ENCODE measurements around the gene MIER3.

MIER3 gene

GRCh38 chr5:56961746-56962145 is 9.8 kb upstream of the MIER3 start:
- TF ChIP-seq CTCF (IDR thresholded peaks at IDR 0.05; ENCODE audit: low read length, missing control alignments) = no peak
- no peak overlapping the region for H3K4me3 ChIP-seq (replicated peaks; ENCODE audit: low read depth, low read length)
- no peak for DNase-seq (ENCODE audit: low read depth)

- no peak for TF ChIP-seq CTCF (IDR thresholded peaks at IDR 0.05; ENCODE audit: low read length, missing control alignments)
- DNase-seq (ENCODE audit: low read depth) = no peak
- H3K4me3 ChIP-seq (replicated peaks; ENCODE audit: low read depth, low read length) = no peak overlapping the region
Observed at GRCh38 chr5:56959326-56959725, 7.4 kb upstream of the MIER3 start.

GRCh38 chr5:56958595-56958994 is 6.7 kb upstream of the MIER3 start:
- no peak overlapping the region for H3K4me3 ChIP-seq (replicated peaks; ENCODE audit: low read depth, low read length)
- no peak for TF ChIP-seq CTCF (IDR thresholded peaks at IDR 0.05; ENCODE audit: low read length, missing control alignments)
- no peak for DNase-seq (ENCODE audit: low read depth)

GRCh38 chr5:56954262-56954661 is 2.3 kb upstream of the MIER3 start:
- no peak for DNase-seq (ENCODE audit: low read depth)
- no peak overlapping the region for H3K4me3 ChIP-seq (replicated peaks; ENCODE audit: low read depth, low read length)
- TF ChIP-seq CTCF (IDR thresholded peaks at IDR 0.05; ENCODE audit: low read length, missing control alignments) = no peak

GRCh38 chr5:56951126-56951945 is 587 bp downstream of the MIER3 start:
- no peak for DNase-seq (ENCODE audit: low read depth)
- H3K4me3 ChIP-seq (replicated peaks; ENCODE audit: low read depth, low read length) = peak overlapping the region; percentile 83
- TF ChIP-seq CTCF (IDR thresholded peaks at IDR 0.05; ENCODE audit: low read length, missing control alignments) = no peak

GRCh38 chr5:56950626-56951125 is 1.2 kb downstream of the MIER3 start:
- no peak for TF ChIP-seq CTCF (IDR thresholded peaks at IDR 0.05; ENCODE audit: low read length, missing control alignments)
- DNase-seq (ENCODE audit: low read depth) = peak; percentile 84
- H3K4me3 ChIP-seq (replicated peaks; ENCODE audit: low read depth, low read length) = peak overlapping the region; percentile 83

- H3K4me3 ChIP-seq (replicated peaks; ENCODE audit: low read depth, low read length) = no peak overlapping the region
- no peak for TF ChIP-seq CTCF (IDR thresholded peaks at IDR 0.05; ENCODE audit: low read length, missing control alignments)
- no peak for DNase-seq (ENCODE audit: low read depth)
Observed at GRCh38 chr5:56947052-56947451, 4.9 kb downstream of the MIER3 start.
